Sigmoid colon (tissue), 7 donors: ENCODE results near the gene KIF7. TPM values are rescaled to one million over a fixed set of nuclear protein-coding genes. Genes with fewer than 3 reads are reported as not detected.

Experiments
- DNase-seq: peaks from one replicate; pipeline ENCODE4 v3.0.0-alpha.2; 2019
- H3K27ac ChIP-seq, 4 donors: fragments of 200-600 bp; sonication (generic); one replicate each; pipeline ENCODE4 v1.5.1; 2016 to 2019; ENCODE audit warnings: mild to moderate bottlenecking in 1 of 4
- H3K27me3 ChIP-seq, 3 donors: fragments of 200-600 bp; sonication (generic); one replicate each; pipeline ENCODE4 v1.5.1; 2019; ENCODE audit warnings: mild to moderate bottlenecking in 1 of 3
- H3K36me3 ChIP-seq, 4 donors: fragments of 200-600 bp; sonication (generic); one replicate each; pipeline ENCODE4 v1.5.1; 2016 to 2019
- H3K4me1 ChIP-seq, 4 donors: fragments of 200-600 bp; sonication (generic); one replicate each; pipeline ENCODE4 v1.5.1; 2017 to 2019
- H3K4me3 ChIP-seq, 4 donors: fragments of 200-600 bp; sonication (generic); one replicate each; pipeline ENCODE4 v1.5.1; 2017 to 2019; ENCODE audit warnings: mild to moderate bottlenecking in 2 of 4, moderate library complexity in 1 of 4
- H3K9me3 ChIP-seq, 4 donors: fragments of 200-600 bp in 3 of 4; sonication (generic) in 3 of 4; one replicate each; pipeline versions ENCODE4 v1.5.1 to v1.6.1; 2013 to 2019
- CTCF ChIP-seq, 4 experiments: fragments of 450-650 bp in 3 of 4; fragments of 200-600 bp in 1 of 4; IDR thresholded peaks; one replicate each; pipeline ENCODE4 v1.5.1; 2016 to 2019; ENCODE audit warnings: antibody characterized with exemption in 4 of 4, mild to moderate bottlenecking in 3 of 4, moderate library complexity in 2 of 4
- EP300 ChIP-seq, 4 donors: sonication (generic); formaldehyde crosslinking; IDR thresholded peaks; one replicate each; pipeline ENCODE4 v1.6.1; 2017; ENCODE audit warnings: antibody characterized with exemption in 4 of 4
- POLR2A ChIP-seq, 2 donors: fragments of 450-650 bp; IDR thresholded peaks; one replicate each; pipeline ENCODE4 v1.6.1; 2016; ENCODE audit warnings: antibody characterized with exemption in 2 of 2, mild to moderate bottlenecking in 2 of 2, moderate library complexity in 2 of 2
- POLR2AphosphoS5 ChIP-seq, 4 donors: sonication (generic); formaldehyde crosslinking; IDR thresholded peaks; one replicate each; pipeline ENCODE4 v1.6.1; 2017; ENCODE audit warnings: antibody characterized with exemption in 4 of 4
- WGBS, 2 donors: extraction: QIAGEN DNeasy Blood & Tissue Kit; methylation state at CpG; one replicate each; pipeline ENCODE4 v1.1.7; 2013; 5-methylcytosine and 5-hydroxymethylcytosine counted together
- intact Hi-C: fragments of 100-400 bp; cut with DNase I; formaldehyde crosslinking; loops from one replicate; pipeline ENCODE4 v1.15.1; 2023
- polyA plus RNA-seq, 3 donors: library from polyadenylated mRNA; stranded (reverse); fragments of 200-250 nt; gene quantifications; one replicate each; pipeline ENCODE4 v1.2.3, GENCODE V29; 2013
- total RNA-seq, 4 donors: library from RNA; depleted of rRNA; stranded (reverse); fragments of >200 nt; gene quantifications; one replicate each; pipeline ENCODE4 v1.1.0, GENCODE V29; 2016
- donor health status: healthy with polysubstance abuse.
- donor health status: Bipolar disorder and iron deficiency.
- donor health status: healthy.

Gene KIF7
- total and polyA plus RNA-seq, 7 donors = 0.46 to 15.2 (median 5.4) TPM

GRCh38 chr15:89667706-89667960 lies 12.4 kb upstream of the KIF7 start:
- TF ChIP-seq POLR2A (IDR thresholded peaks at IDR 0.05) (no peak), EP300 (IDR thresholded peaks at IDR 0.05) (no peak)
- Histone ChIP-seq H3K4me3 (no peak overlapping the region), H3K4me1 (peaks cover 0 to 22% (median 9%) of the 10 kb centered on the region in 4 donors), H3K36me3 (no peaks in the 10 kb centered on the region), H3K9me3 (no peaks in the 10 kb centered on the region), H3K27me3 (no peaks in the 10 kb centered on the region), H3K27ac (no peak overlapping the region)
- intact Hi-C loops = no loop called here
- 91 to 96% methylated on average over 7 of the region's 7 CpGs for WGBS, 2 donors
- DNase-seq = no peak

GRCh38 chr15:89666858-89667705 lies 11.8 kb upstream of the KIF7 start:
- no peak overlapping the region for H3K4me3 ChIP-seq
- intact Hi-C loops = no loop called here
- no peak for TF ChIP-seq CTCF (IDR thresholded peaks at IDR 0.05)
- no peak for TF ChIP-seq POLR2A (IDR thresholded peaks at IDR 0.05)
- no peak for TF ChIP-seq POLR2AphosphoS5 (IDR thresholded peaks at IDR 0.05)
- no peak for TF ChIP-seq EP300 (IDR thresholded peaks at IDR 0.05)
- H3K9me3 ChIP-seq = no peaks in the 10 kb centered on the region
- peak; percentile 54 for DNase-seq
- peaks cover 0 to 16% (median 6%) of the 10 kb centered on the region in 4 donors for H3K4me1 ChIP-seq
- H3K36me3 ChIP-seq = no peaks in the 10 kb centered on the region
- H3K27me3 ChIP-seq = no peaks in the 10 kb centered on the region
- H3K27ac ChIP-seq = peak overlapping the region in 1 of 4 donors; percentile 81
- 79 to 86% methylated on average over 13 of the region's 13 CpGs for WGBS, 2 donors

GRCh38 chr15:89666184-89666857 lies 11.1 kb upstream of the KIF7 start:
- H3K4me1 ChIP-seq = peaks cover 0 to 15% (median 6%) of the 10 kb centered on the region in 4 donors
- H3K27ac ChIP-seq = peak overlapping the region; percentile 81 to 86 (median 82)
- H3K4me3 ChIP-seq = peak overlapping the region in 3 of 4 donors; percentile 51 to 53 (median 51)
- H3K36me3 ChIP-seq = no peaks in the 10 kb centered on the region
- H3K9me3 ChIP-seq = no peaks in the 10 kb centered on the region
- DNase-seq = peak; percentile 63
- TF ChIP-seq POLR2A (IDR thresholded peaks at IDR 0.05) = no peak
- no peak for TF ChIP-seq CTCF (IDR thresholded peaks at IDR 0.05)
- no peak for TF ChIP-seq POLR2AphosphoS5 (IDR thresholded peaks at IDR 0.05)
- no peak for TF ChIP-seq EP300 (IDR thresholded peaks at IDR 0.05)
- intact Hi-C loops = no loop called here
- WGBS, 2 donors = 90 to 96% methylated on average over 8 of the region's 8 CpGs
- no peaks in the 10 kb centered on the region for H3K27me3 ChIP-seq

- DNase-seq = peak; percentile 81
- peak overlapping the region; percentile 81 to 86 (median 82) for H3K27ac ChIP-seq
- intact Hi-C loops = no loop called here
- WGBS, 2 donors = 2 to 3% methylated on average over 72 of the region's 72 CpGs
- no peak for TF ChIP-seq CTCF (IDR thresholded peaks at IDR 0.05)
- peak in 2 of 4 donors; percentile 26 to 53 for TF ChIP-seq POLR2AphosphoS5 (IDR thresholded peaks at IDR 0.05)
- H3K9me3 ChIP-seq = no peaks in the 10 kb centered on the region
- peaks cover 0 to 15% (median 6%) of the 10 kb centered on the region in 4 donors for H3K4me1 ChIP-seq
- H3K27me3 ChIP-seq = no peaks in the 10 kb centered on the region
- H3K36me3 ChIP-seq = no peaks in the 10 kb centered on the region
- H3K4me3 ChIP-seq = peak overlapping the region; percentile 25 to 53 (median 51)
These were observed 10.3 kb upstream of the KIF7 start for GRCh38 chr15:89665449-89666181.
